Measurements from ENCODE around the gene SPOPL. TPM values are rescaled to one million over a fixed set of nuclear protein-coding genes. Genes with fewer than 3 reads are reported as not detected.

SPOPL gene
- 14.3 and 17.2 TPM in 2 replicates for total RNA-seq

DNA sequence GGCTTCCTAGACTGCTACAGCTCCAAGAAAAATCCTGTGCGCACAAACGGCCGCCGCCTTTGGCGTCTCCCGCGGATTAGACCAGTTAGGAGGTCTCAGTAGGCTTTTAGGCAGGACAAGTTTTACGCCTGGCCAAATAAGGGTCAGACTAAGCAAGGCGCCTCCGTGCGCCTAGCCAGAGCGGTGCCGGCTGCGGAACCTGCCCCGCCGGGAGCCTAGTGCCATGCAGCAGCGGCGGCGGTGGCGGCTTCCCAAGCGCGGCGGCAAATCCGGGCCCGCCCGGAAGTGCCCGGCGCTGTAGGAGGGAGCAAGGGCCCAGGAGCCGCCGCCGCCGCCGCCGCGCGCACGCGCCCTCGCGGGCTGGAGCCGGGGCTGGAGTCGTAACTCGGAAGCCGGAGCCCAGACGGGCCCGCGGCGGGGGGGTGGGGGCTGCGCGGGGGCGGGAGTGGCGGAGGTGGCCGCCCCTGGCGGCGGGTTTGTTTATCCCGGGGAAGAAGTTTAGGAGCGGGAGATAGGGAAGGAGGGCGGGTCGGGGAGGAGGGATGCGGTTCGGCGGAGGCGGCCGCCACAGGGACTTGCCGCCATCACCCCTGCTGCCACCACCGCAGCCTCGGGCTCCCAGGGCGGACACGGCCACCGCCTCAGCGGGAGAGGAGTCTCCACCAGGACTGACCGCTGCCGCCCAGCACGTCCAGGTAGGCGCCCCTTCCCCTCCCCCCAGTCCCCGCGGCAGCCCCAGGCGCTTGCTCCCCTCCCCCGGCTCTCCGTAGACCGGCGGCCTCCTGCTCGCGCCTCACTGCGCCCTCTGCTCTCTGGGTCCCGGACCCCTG lies at the start of gene SPOPL:
Gene SPOPL, plus strand, starts transcription at position 346 of the 830 bp plus-strand sequence. CDS start 48,447 bp downstream, outside the sequence.

